Measurements from ENCODE around the gene ZNF831.

Gene ZNF831

GRCh38 chr20:59141818-59142581 is 21.6 kb upstream of the ZNF831 start:
- DNase-seq = no peak

- DNase-seq = no peak
These were observed 20.3 kb upstream of the ZNF831 start for GRCh38 chr20:59143326-59143725.

GRCh38 chr20:59144179-59144830 is 19.3 kb upstream of the ZNF831 start:
- DNase-seq = no peak

GRCh38 chr20:59144831-59145196 is 18.8 kb upstream of the ZNF831 start:
- DNase-seq = no peak

- no peak for DNase-seq
These were observed 18.2 kb upstream of the ZNF831 start for GRCh38 chr20:59145247-59145923.

GRCh38 chr20:59145924-59146779 is 17.5 kb upstream of the ZNF831 start:
- DNase-seq = no peak

- DNase-seq = no peak
These were observed 16.6 kb upstream of the ZNF831 start for GRCh38 chr20:59146780-59147565.

- DNase-seq = no peak
These were observed 16.0 kb upstream of the ZNF831 start for GRCh38 chr20:59147586-59147985.

- no peak for DNase-seq
These were observed 14.7 kb upstream of the ZNF831 start for GRCh38 chr20:59148701-59149493.

GRCh38 chr20:59149678-59150504 is 13.7 kb upstream of the ZNF831 start:
- DNase-seq = peak; percentile 48

GRCh38 chr20:59150821-59151251 is 12.8 kb upstream of the ZNF831 start:
- DNase-seq = no peak

GRCh38 chr20:59151391-59151790 is 12.2 kb upstream of the ZNF831 start:
- no peak for DNase-seq

GRCh38 chr20:59151820-59152219 is 11.8 kb upstream of the ZNF831 start:
- DNase-seq = no peak

GRCh38 chr20:59152559-59153354 is 10.9 kb upstream of the ZNF831 start:
- no peak for DNase-seq

- DNase-seq = no peak
These were observed 10.3 kb upstream of the ZNF831 start for GRCh38 chr20:59153355-59153681.

GRCh38 chr20:59153832-59154231 is 9.8 kb upstream of the ZNF831 start:
- DNase-seq = no peak

GRCh38 chr20:59154317-59155013 is 9.2 kb upstream of the ZNF831 start:
- no peak for DNase-seq

GRCh38 chr20:59157064-59157463 is 6.6 kb upstream of the ZNF831 start:
- DNase-seq = no peak

GRCh38 chr20:59157531-59157930 is 6.1 kb upstream of the ZNF831 start:
- DNase-seq = no peak
